Fibroblast of mammary gland (primary cell): ENCODE data around the gene SULT1C4.

Source experiments
- DNase-seq: peaks from one replicate; pipeline ENCODE4 v3.0.0-alpha.2; 2010; ENCODE audit warnings: low read depth
- H3K4me3 ChIP-seq: 2 replicates; pipeline ENCODE4 v1.5.1; 2011; ENCODE audit warnings: low read depth, mild to moderate bottlenecking, low read length, moderate library complexity; ENCODE audit not compliant: control insufficient read depth
- TF ChIP-seq, protein P1 (sequence below): conservative IDR thresholded peaks from 2 replicates; pipeline ENCODE4 v1.5.1; 2011; ENCODE audit warnings: low read depth, low read length, inconsistent platforms; ENCODE audit not compliant: control insufficient read depth, insufficient read depth

The SULT1C4 gene

GRCh38 chr2:108384662-108385393, 7.1 kb downstream of the SULT1C4 start:
- no peak for DNase-seq
- TF ChIP-seq, protein P1, sequence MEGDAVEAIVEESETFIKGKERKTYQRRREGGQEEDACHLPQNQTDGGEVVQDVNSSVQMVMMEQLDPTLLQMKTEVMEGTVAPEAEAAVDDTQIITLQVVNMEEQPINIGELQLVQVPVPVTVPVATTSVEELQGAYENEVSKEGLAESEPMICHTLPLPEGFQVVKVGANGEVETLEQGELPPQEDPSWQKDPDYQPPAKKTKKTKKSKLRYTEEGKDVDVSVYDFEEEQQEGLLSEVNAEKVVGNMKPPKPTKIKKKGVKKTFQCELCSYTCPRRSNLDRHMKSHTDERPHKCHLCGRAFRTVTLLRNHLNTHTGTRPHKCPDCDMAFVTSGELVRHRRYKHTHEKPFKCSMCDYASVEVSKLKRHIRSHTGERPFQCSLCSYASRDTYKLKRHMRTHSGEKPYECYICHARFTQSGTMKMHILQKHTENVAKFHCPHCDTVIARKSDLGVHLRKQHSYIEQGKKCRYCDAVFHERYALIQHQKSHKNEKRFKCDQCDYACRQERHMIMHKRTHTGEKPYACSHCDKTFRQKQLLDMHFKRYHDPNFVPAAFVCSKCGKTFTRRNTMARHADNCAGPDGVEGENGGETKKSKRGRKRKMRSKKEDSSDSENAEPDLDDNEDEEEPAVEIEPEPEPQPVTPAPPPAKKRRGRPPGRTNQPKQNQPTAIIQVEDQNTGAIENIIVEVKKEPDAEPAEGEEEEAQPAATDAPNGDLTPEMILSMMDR, result no peak
- no peak overlapping the region for H3K4me3 ChIP-seq

DNA sequence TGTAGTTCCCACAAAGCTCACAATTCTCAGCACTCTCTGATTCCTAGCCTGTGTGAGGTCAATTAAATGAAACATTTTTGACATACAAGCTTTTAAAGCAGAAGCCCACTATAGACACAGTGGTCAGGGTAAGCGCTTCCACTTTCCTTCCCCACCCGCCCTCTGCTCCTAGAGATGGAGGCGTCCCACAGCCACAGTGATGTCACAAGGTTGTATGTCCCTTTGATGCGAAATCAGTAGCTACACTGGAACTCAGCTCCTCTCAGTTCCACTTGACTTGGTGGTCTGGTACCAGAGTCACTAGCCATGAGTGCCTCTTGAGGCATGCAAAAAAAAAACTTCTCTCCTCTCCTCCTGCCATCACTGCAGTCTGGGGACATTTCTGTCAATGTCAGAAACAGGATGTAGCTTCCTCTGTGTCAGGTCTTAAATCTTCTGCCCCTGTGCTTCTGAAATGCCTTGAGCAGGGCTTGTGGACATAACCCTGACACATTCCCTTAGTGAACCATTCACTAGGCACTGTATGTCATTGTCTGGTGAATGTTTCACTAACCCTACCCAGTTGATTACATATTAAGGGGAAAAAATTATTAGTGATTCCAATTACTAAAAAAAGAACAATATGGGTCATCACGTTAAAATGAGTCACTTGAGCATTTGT, 7.8 kb downstream of the SULT1C4 start:
- no peak for DNase-seq
- TF ChIP-seq, protein P1, result no peak
- no peak overlapping the region for H3K4me3 ChIP-seq

DNA sequence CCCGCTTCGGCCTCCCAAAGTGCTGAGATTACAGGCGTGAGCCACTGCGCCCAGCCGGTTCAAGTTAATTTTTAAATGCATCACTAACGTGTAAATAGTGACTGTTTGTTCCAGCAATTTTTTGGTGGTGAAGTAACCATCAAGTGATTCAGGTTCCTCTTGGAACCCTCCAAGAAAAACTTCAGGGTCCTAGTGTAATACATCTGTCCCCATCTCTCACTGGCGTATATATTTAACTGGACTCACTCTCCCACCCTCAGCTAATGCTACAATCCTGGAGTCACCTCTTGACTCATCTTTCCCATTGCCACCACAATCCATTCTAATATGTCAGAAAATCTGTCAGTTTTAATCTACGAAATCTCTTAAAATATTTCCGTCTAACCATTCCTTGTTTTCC, 10.3 kb downstream of the SULT1C4 start:
- no peak overlapping the region for H3K4me3 ChIP-seq
- TF ChIP-seq, protein P1, result no peak
- DNase-seq, result no peak

GRCh38 chr2:108390340-108390739, 12.6 kb downstream of the SULT1C4 start:
- H3K4me3 ChIP-seq, result no peak overlapping the region
- TF ChIP-seq, protein P1, result no peak
- DNase-seq, result no peak

DNA sequence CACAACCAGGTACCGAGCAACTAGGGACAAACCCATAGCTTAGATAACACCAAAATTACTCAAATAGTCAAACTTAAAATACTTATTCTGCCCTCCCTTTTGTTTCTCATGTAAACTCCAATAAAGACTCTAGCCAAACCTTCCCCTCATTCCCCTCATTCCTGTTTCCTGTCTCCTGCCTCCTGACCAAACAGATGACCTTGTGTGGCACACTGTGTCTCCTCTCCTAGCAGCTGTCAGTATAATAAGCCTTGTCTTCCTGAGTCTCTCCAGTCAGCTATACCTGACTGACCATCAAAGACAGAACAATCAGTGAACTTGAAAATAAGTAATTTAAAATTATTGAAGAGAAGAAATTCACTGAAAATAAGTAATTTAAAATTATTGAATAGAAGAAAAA, 14.3 kb downstream of the SULT1C4 start:
- TF ChIP-seq, protein P1, result no peak
- DNase-seq, result no peak

DNA sequence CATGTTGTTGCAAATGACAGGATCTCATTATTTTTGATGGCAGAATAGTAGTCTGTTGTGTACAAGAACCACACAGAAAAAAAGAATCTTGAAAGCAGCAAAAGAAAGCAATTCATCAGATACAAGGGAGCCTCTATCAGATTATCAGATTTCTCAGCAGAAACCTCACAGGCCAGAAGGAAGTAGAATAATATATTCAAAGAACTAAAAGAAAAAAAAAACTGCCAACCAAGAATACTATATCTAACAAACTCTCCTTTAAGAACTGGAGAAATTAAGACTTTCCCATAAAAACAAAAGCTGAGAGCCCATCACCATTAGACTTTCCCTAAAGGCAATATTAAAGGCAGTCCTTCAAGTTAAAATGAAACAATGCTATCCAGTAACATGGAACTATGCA, 15.4 kb downstream of the SULT1C4 start:
- no peak for DNase-seq
- TF ChIP-seq, protein P1, result no peak

More for the DNA sequence above, 14.3 kb downstream of the SULT1C4 start:
- no peak overlapping the region for H3K4me3 ChIP-seq

GRCh38 chr2:108395155-108395554, 17.4 kb downstream of the SULT1C4 start:
- no peak overlapping the region for H3K4me3 ChIP-seq
- DNase-seq, result no peak
- TF ChIP-seq, protein P1, result no peak

More for the DNA sequence above, 15.4 kb downstream of the SULT1C4 start:
- no peak overlapping the region for H3K4me3 ChIP-seq
